Heart right ventricle (tissue), 16 donors: ENCODE results near the gene RANBP9. TPM values are rescaled to one million over a fixed set of nuclear protein-coding genes. Genes with fewer than 3 reads are reported as not detected.
A peak's percentile ranks its signal among the peaks of the same experiment; 100 is the strongest.

Experiments
- ATAC-seq, 8 donors: fragments of 200-7000 bp; cut with Tn5 transposase; one replicate each; pipeline ENCODE4 v1.9.1; 2020; ENCODE audit warnings: mild to moderate bottlenecking in 8 of 8, moderate library complexity in 8 of 8, moderate number of reproducible peaks in 1 of 8
- DNase-seq, 2 donors: peaks; one replicate each; pipeline ENCODE4 v3.0.0-alpha.2; 2020
- H3K27ac ChIP-seq, 10 donors: fragments of 200-600 bp; sonication (generic) in 2 of 10; one replicate each; pipeline versions ENCODE4 v1.5.0 to v1.8.0; 2020 to 2022; ENCODE audit warnings: mild to moderate bottlenecking in 3 of 10
- H3K27me3 ChIP-seq, 7 donors: fragments of 200-600 bp; one replicate each; pipeline ENCODE4 v1.8.0; 2021 to 2022; ENCODE audit warnings: mild to moderate bottlenecking in 2 of 7
- H3K36me3 ChIP-seq, 9 donors: fragments of 200-600 bp; sonication (generic) in 1 of 9; one replicate each; pipeline versions ENCODE4 v1.5.0 to v1.8.0; 2020 to 2022; ENCODE audit warnings: mild to moderate bottlenecking in 2 of 9
- H3K4me1 ChIP-seq, 9 donors: fragments of 200-600 bp; sonication (generic) in 1 of 9; one replicate each; pipeline versions ENCODE4 v1.5.0 to v1.8.0; 2020 to 2022; ENCODE audit warnings: mild to moderate bottlenecking in 4 of 9
- H3K4me3 ChIP-seq, 10 donors: fragments of 200-600 bp; sonication (generic) in 2 of 10; one replicate each; pipeline versions ENCODE4 v1.5.0 to v1.8.0; 2020 to 2022; ENCODE audit warnings: mild to moderate bottlenecking in 7 of 10, moderate library complexity in 2 of 10
- H3K9me3 ChIP-seq, 11 donors: fragments of 200-600 bp in 10 of 11; sonication (generic) in 2 of 11; one replicate each; pipeline versions ENCODE4 v1.5.0 to v1.8.0; 2013 to 2022; ENCODE audit warnings: mild to moderate bottlenecking in 2 of 11, control low read depth in 1 of 11, moderate library complexity in 1 of 11
- CTCF ChIP-seq, 9 donors: fragments of 200-600 bp; sonication (generic) in 2 of 9; IDR thresholded peaks; one replicate each; pipeline versions ENCODE4 v1.5.0 to v1.8.0; 2021 to 2022; ENCODE audit warnings: antibody characterized with exemption in 9 of 9, mild to moderate bottlenecking in 5 of 9, moderate library complexity in 1 of 9
- WGBS, 2 donors: extraction: QIAGEN DNeasy Blood & Tissue Kit; methylation state at CpG; one replicate each; pipeline ENCODE4 v1.1.7; 2013; ENCODE audit warnings: inconsistent platforms in 1 of 2; 5-methylcytosine and 5-hydroxymethylcytosine counted together
- intact Hi-C, 10 donors: fragments of 100-400 bp; cut with DNase I; formaldehyde crosslinking; loops; one replicate each; pipeline versions ENCODE4 v1.11.1 to v1.14.2; 2022
- polyA plus RNA-seq, 2 donors: library from polyadenylated mRNA; stranded (reverse); fragments of 200-250 nt; gene quantifications; one replicate each; pipeline ENCODE4 v1.2.3, GENCODE V29; 2013
- total RNA-seq, 10 donors: library from RNA; stranded (reverse); fragmentation: NEBNext Ultra II Directional in 3 of 10; extraction: Animal tissue kit (Norgen Biotek cat#: 25700) in 3 of 10; gene quantifications; one replicate each; pipeline versions ENCODE4 v1.2.1 to v1.2.4, GENCODE V29; 2021 to 2023
- donor health status: Arrhythmogenic right ventricular cardiomyopathy.
- donor health status: ischemic (EF 13 %, LVEDD 7.1; RV severe dilation, severe dysfunction).
- donor health status: healthy with polysubstance abuse.
- donor health status: DM: no; HTN: yes; CAD: no.
- donor health status: DM: no; HTN: no; CAD: no.
- donor health status: ischemic (EF 25% LVEDD 6.9; RV normal size, moderate dysfunction).
- donor health status: ischemic (EF 25% LVEDD 5.7; RV mildly dilated, moderate dysfunction).
- donor health status: healthy.
- donor health status: DM: yes; HTN: yes; CAD: no.
- donor health status: Ischemic cardiomyopathy.
- donor health status: ischemic (EF 35%, LVEDD 5.7; RV mildly dilated, moderate dysfunction).
- donor health status: nonischemic (EF 11% LVEDD 7.7; RV severe dilation, severe dysfunction).
- donor health status: DM: yes; HTN: yes; CAD: no.
- donor health status: PGD.
- donor health status: ischemic (EF 29% LVEDD 5.4; RV normal size, mild dysfunction).
- donor health status: nonischemic (EF 23%, LVEDD 6.1; RV moderate dilation, normal function).

Gene RANBP9
- total and polyA plus RNA-seq, 12 donors, result 10.0 to 41.6 (median 33.8) TPM

DNA sequence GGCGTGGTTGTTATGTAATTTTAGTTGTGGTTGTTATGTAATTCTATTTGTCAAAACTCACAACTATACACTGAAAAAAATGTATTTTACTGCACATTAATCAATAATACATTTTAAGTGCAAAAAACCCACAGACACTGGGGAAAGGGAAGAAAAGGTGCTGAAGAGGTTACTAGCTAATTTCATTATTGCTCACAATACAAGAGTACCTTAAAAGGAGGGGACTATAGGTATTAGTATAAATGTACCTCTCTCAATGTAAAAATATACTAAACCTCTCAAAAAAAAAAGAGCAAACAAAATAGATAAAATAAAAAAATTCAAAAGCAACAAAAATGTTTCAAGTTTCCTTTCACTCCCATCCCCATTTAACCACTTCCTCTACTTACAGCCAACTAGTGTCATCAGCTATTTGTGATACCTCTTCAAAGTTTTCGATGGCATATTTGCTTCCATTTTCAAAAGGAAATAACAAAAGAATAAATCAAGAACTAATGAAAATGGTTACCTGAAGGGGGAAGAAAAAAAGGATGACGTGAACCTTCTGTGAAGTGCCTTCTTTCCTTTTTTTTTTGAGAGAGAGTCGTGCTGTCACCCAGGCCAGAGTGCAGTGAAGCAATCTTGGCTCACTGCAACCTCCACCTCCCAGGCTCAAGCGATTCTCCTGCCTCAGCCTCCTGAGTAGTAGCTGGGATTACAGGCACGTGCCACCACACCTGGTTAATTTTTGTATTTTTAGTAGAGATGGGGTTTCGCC, 30.2 kb downstream of the RANBP9 start:
- Histone ChIP-seq H3K27me3 (no peaks in the 10 kb centered on the region), H3K4me1 (peaks cover 0 to 45% (median 24%) of the 10 kb centered on the region in 9 donors), H3K9me3 (peaks cover 0 to 23% (median 9%) of the 10 kb centered on the region in 11 donors), H3K36me3 (peaks cover 0 to 9% (median 0%) of the 10 kb centered on the region in 9 donors), H3K4me3 (no peak overlapping the region), H3K27ac (peak overlapping the region in 1 of 10 donors; percentile 68)
- DNase-seq (no peak), ATAC-seq (no peak)
- TF ChIP-seq CTCF (IDR thresholded peaks at IDR 0.05), result no peak
- 85 to 88% methylated on average over 7 of the region's 7 CpGs for WGBS, 2 donors
- intact Hi-C loops, result no loop called here

GRCh38 chr6:13680448-13680968, 31.1 kb downstream of the RANBP9 start:
- no peak overlapping the region for H3K27ac ChIP-seq
- no peak for DNase-seq
- no peak for TF ChIP-seq CTCF (IDR thresholded peaks at IDR 0.05)
- peaks cover 0 to 45% (median 24%) of the 10 kb centered on the region in 9 donors for H3K4me1 ChIP-seq
- no peaks in the 10 kb centered on the region for H3K27me3 ChIP-seq
- peaks cover 0 to 8% (median 0%) of the 10 kb centered on the region in 9 donors for H3K36me3 ChIP-seq
- no peak overlapping the region for H3K4me3 ChIP-seq
- peaks cover 0 to 26% (median 9%) of the 10 kb centered on the region in 11 donors for H3K9me3 ChIP-seq
- ATAC-seq, result no peak
- 97 to 99% methylated on average over 6 of the region's 6 CpGs for WGBS, 2 donors
- intact Hi-C loops, result no loop called here

GRCh38 chr6:13679996-13680395, 31.6 kb downstream of the RANBP9 start:
- no peak overlapping the region for H3K4me3 ChIP-seq
- WGBS, 2 donors, result 98 to 99% methylated on average over 2 of the region's 2 CpGs
- no peak for TF ChIP-seq CTCF (IDR thresholded peaks at IDR 0.05)
- no peak for DNase-seq
- intact Hi-C loops, result no loop called here
- H3K4me1 ChIP-seq, result peaks cover 0 to 45% (median 24%) of the 10 kb centered on the region in 9 donors
- H3K27ac ChIP-seq, result no peak overlapping the region
- peaks cover 0 to 26% (median 9%) of the 10 kb centered on the region in 11 donors for H3K9me3 ChIP-seq
- H3K27me3 ChIP-seq, result no peaks in the 10 kb centered on the region
- ATAC-seq, result no peak
- peaks cover 0 to 3% (median 0%) of the 10 kb centered on the region in 9 donors for H3K36me3 ChIP-seq

GRCh38 chr6:13678255-13678983, 33.2 kb downstream of the RANBP9 start:
- H3K36me3 ChIP-seq, result no peaks in the 10 kb centered on the region
- peaks cover 0 to 49% (median 22%) of the 10 kb centered on the region in 9 donors for H3K4me1 ChIP-seq
- no peak for TF ChIP-seq CTCF (IDR thresholded peaks at IDR 0.05)
- no peak for DNase-seq
- no peaks in the 10 kb centered on the region for H3K27me3 ChIP-seq
- H3K9me3 ChIP-seq, result peaks cover 0 to 26% (median 9%) of the 10 kb centered on the region in 11 donors
- H3K4me3 ChIP-seq, result no peak overlapping the region
- ATAC-seq, result peak in 3 of 8 donors; percentile 19 to 39 (median 24)
- WGBS, 2 donors, result 41 to 52% methylated on average over 4 of the region's 4 CpGs
- peak overlapping the region in 3 of 10 donors; percentile 29 to 52 (median 31) for H3K27ac ChIP-seq
- intact Hi-C loops, result no loop called here
